Ishikawa (cell line): ENCODE measurements around the gene BACH2.

Experiments used
- CREB1 ChIP-seq: IDR thresholded peaks from 2 replicates; pipeline ENCODE4 v1.6.1; 2012; ENCODE audit warnings: low read depth
- NFIC ChIP-seq: IDR thresholded peaks from 2 replicates; pipeline ENCODE4 v1.6.1; 2012
- TAF1 ChIP-seq: IDR thresholded peaks from 2 replicates; pipeline ENCODE4 v1.6.1; 2012; ENCODE audit warnings: low read depth, mild to moderate bottlenecking
- YY1 ChIP-seq: IDR thresholded peaks from 2 replicates; pipeline ENCODE4 v1.6.1; 2012; ENCODE audit warnings: low read depth

DNA sequence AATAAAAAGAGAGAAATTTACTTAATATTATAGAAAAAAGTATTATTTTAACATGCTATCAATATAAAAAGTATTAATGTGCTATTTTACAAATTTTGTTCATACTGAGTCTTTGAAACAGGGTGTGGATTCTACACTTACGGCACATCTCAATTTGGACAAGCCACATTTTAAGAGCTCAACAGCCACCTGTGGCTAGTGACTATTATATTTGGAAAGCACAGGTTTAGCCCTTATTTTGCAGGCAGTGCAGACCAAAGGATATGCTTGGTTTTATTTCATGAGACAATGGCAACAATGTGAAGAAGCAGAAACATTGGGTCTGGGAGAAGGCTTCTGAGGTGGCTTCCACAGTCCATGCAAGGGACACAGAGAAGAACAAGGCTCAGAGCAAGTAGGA lies 74.6 kb downstream of the BACH2 start:
- TF ChIP-seq NFIC (no peak), TAF1 (no peak), YY1 (no peak), CREB1 (no peak)
